Stimulated activated effector memory CD8-positive, alpha-beta T cell treated with anti-CD3 and anti-CD28 coated beads, Interleukin-12 subunit alpha, Interleukin-12 subunit beta, amount 100 ng/mL, for 72 hours (primary cell): ENCODE measurements around the gene UBE2E2.

ENCODE experiments used
- ATAC-seq: fragments of 150-1000 bp; cut with Tn5 transposase; 2 replicates; pipeline ENCODE4 v1.10.0; 2021
- DNase-seq, 2 donors: peaks; one replicate each; pipeline ENCODE4 v3.0.0; 2021 to 2022; ENCODE audit warnings: low spot score in 2 of 2
- H3K27ac Mint-ChIP-seq: one replicate; pipeline ENCODE4 v1.8.0; 2022; ENCODE audit warnings: mild to moderate bottlenecking, mixed read lengths
- H3K36me3 Mint-ChIP-seq: one replicate; pipeline ENCODE4 v1.8.0; 2022; ENCODE audit warnings: mild to moderate bottlenecking, mixed read lengths
- H3K4me1 Mint-ChIP-seq: one replicate; pipeline ENCODE4 v1.8.0; 2022; ENCODE audit warnings: mixed read lengths
- H3K4me3 Mint-ChIP-seq: one replicate; pipeline ENCODE4 v1.8.0; 2022; ENCODE audit warnings: mild to moderate bottlenecking, mixed read lengths
- H3K9me3 Mint-ChIP-seq: one replicate; pipeline ENCODE4 v1.8.0; 2022; ENCODE audit warnings: mixed read lengths

The UBE2E2 gene

DNA sequence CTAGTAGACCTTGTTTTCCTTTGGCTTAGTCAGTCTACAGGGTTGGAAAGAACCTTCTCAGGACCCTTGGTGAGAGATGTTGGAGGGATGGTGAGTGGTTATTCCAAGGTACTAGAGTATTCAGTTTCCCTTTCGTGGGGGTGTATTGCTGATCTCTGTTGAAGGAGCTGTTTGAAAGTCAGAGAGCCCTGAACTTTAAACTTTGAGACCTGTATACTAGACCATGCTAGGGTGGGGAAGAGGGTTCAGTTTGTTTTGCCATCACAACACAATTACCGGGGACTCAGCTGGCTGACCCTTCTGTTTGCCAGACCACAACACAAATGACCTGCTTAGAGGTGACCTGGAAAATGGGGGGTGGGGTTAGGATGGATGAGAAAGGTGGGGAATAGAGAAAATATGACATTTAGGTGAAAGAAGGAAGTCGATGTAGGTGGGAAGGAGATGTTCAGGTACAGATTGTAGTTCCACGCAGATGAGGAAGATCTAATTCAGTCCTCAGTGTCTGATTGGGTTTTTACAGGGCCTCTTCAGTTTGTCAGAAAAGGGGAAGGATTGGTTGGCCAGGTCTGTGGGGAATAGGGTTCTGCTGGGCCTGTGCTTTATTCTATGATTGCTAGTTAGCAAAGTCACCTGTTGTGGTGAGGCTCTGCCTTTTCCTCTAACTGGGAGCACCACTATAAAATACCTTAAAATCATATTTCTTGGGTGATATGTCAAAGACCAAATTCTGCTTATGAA is 6.8 kb downstream of the UBE2E2 start:
- Mint-ChIP-seq H3K27ac (no peak overlapping the region), H3K4me1 (no peaks in the 10 kb centered on the region)

GRCh38 chr3:23213813-23214212 is 10.7 kb downstream of the UBE2E2 start:
- no peak overlapping the region for H3K4me3 Mint-ChIP-seq
- ATAC-seq (no peak), DNase-seq (no peak)
- H3K27ac Mint-ChIP-seq, result no peak overlapping the region
- H3K9me3 Mint-ChIP-seq, result no peaks in the 10 kb centered on the region
- no peaks in the 10 kb centered on the region for H3K36me3 Mint-ChIP-seq
- no peaks in the 10 kb centered on the region for H3K4me1 Mint-ChIP-seq

More for the DNA sequence above, 6.8 kb downstream of the UBE2E2 start:
- DNase-seq (no peak), ATAC-seq (no peak)
- H3K36me3 Mint-ChIP-seq, result no peaks in the 10 kb centered on the region
- H3K9me3 Mint-ChIP-seq, result no peaks in the 10 kb centered on the region
- H3K4me3 Mint-ChIP-seq, result no peak overlapping the region

DNA sequence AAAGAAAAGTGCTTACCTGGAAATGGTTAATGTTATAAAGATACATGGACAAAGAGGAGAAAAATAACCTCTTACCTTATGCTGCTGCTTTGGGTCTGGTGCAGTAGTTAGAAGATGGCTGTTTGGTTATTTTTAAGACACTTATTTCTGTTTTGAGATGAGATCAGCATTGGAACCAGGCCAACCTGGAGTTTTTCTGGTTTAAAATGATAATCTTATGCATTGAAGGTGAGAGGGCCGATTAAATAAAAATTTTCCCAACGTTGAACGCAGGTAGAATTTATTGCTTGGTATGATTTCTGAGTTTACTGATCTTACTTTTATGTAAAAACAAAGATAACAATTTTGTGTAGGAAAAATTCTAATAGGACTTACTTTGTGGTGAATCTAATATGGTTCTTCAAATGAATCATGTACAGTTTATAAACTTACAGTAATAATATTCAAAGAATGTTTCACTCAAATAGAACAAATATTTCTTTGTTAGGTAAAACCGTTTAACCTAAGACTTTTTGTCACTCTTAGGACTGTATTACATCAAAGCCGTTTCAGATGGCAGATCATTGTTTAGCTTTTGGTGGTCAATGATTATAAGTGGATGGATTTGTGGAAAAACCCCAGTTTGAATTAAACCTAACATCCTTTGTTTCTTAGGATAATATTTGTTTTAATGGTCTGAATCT is 14.9 kb downstream of the UBE2E2 start:
- Mint-ChIP-seq H3K27ac (no peak overlapping the region), H3K4me1 (no peaks in the 10 kb centered on the region), H3K36me3 (no peaks in the 10 kb centered on the region), H3K4me3 (no peak overlapping the region), H3K9me3 (peaks cover 2% of the 10 kb centered on the region)
- DNase-seq (no peak), ATAC-seq (no peak)

- ATAC-seq (no peak), DNase-seq (no peak)
- Mint-ChIP-seq H3K36me3 (no peaks in the 10 kb centered on the region), H3K4me3 (no peak overlapping the region), H3K9me3 (peaks cover 2% of the 10 kb centered on the region), H3K4me1 (no peaks in the 10 kb centered on the region), H3K27ac (no peak overlapping the region)
Measured at GRCh38 chr3:23219117-23219516, 16.0 kb downstream of the UBE2E2 start.

DNA sequence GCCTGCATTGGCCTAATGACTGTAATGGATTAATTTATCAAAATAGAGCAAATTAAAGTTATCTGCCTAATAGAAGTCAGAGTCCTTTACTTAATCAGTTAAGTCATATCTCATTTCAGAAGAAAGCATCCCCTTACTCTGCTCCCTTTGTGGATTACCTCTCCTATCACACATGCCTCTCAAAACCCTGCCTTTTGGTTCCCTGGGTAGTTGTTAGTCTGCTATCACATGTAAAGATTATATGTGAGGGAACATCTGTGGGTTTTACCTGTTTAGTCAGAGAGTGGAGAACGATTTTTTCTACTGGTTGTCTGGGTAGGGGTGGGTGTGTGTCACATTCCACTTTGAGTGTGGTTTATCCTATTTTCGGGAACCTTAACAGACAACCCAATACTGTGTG is 16.4 kb downstream of the UBE2E2 start:
- H3K4me3 Mint-ChIP-seq, result no peak overlapping the region
- H3K27ac Mint-ChIP-seq, result no peak overlapping the region
- H3K9me3 Mint-ChIP-seq, result peaks cover 2% of the 10 kb centered on the region
- no peaks in the 10 kb centered on the region for H3K36me3 Mint-ChIP-seq
- ATAC-seq, result no peak
- no peak for DNase-seq
- no peaks in the 10 kb centered on the region for H3K4me1 Mint-ChIP-seq

GRCh38 chr3:23221136-23221535 is 18.0 kb downstream of the UBE2E2 start:
- ATAC-seq (no peak), DNase-seq (no peak)
- Mint-ChIP-seq H3K36me3 (no peaks in the 10 kb centered on the region), H3K9me3 (peaks cover 2% of the 10 kb centered on the region), H3K4me3 (no peak overlapping the region), H3K27ac (no peak overlapping the region), H3K4me1 (no peaks in the 10 kb centered on the region)

GRCh38 chr3:23232016-23232415 is 28.9 kb downstream of the UBE2E2 start:
- H3K27ac Mint-ChIP-seq, result no peak overlapping the region
- no peaks in the 10 kb centered on the region for H3K4me1 Mint-ChIP-seq
- peaks cover 3% of the 10 kb centered on the region for H3K9me3 Mint-ChIP-seq
- no peak for ATAC-seq
- DNase-seq, result no peak
- H3K36me3 Mint-ChIP-seq, result no peaks in the 10 kb centered on the region
- no peak overlapping the region for H3K4me3 Mint-ChIP-seq

- H3K4me1 Mint-ChIP-seq, result no peaks in the 10 kb centered on the region
- ATAC-seq, result no peak
- H3K9me3 Mint-ChIP-seq, result peaks cover 3% of the 10 kb centered on the region
- no peak overlapping the region for H3K4me3 Mint-ChIP-seq
- no peaks in the 10 kb centered on the region for H3K36me3 Mint-ChIP-seq
- no peak for DNase-seq
- H3K27ac Mint-ChIP-seq, result no peak overlapping the region
Measured at GRCh38 chr3:23232854-23233253, 29.7 kb downstream of the UBE2E2 start.

- ATAC-seq (no peak), DNase-seq (no peak)
- Mint-ChIP-seq H3K9me3 (peaks cover 3% of the 10 kb centered on the region), H3K4me1 (no peaks in the 10 kb centered on the region), H3K27ac (no peak overlapping the region), H3K4me3 (no peak overlapping the region), H3K36me3 (no peaks in the 10 kb centered on the region)
Measured at GRCh38 chr3:23235264-23235663, 32.1 kb downstream of the UBE2E2 start.

- Mint-ChIP-seq H3K4me1 (no peaks in the 10 kb centered on the region), H3K36me3 (no peaks in the 10 kb centered on the region), H3K27ac (no peak overlapping the region)
Measured at GRCh38 chr3:23236890-23237289, 33.8 kb downstream of the UBE2E2 start.

GRCh38 chr3:23238156-23238555 is 35.0 kb downstream of the UBE2E2 start:
- Mint-ChIP-seq H3K36me3 (no peaks in the 10 kb centered on the region), H3K9me3 (peaks cover 13% of the 10 kb centered on the region), H3K27ac (no peak overlapping the region), H3K4me1 (no peaks in the 10 kb centered on the region), H3K4me3 (no peak overlapping the region)
- ATAC-seq (no peak), DNase-seq (no peak)

More at GRCh38 chr3:23236890-23237289, 33.8 kb downstream of the UBE2E2 start:
- no peak for ATAC-seq
- Mint-ChIP-seq H3K9me3 (peaks cover 13% of the 10 kb centered on the region), H3K4me3 (no peak overlapping the region)
- DNase-seq, result no peak

DNA sequence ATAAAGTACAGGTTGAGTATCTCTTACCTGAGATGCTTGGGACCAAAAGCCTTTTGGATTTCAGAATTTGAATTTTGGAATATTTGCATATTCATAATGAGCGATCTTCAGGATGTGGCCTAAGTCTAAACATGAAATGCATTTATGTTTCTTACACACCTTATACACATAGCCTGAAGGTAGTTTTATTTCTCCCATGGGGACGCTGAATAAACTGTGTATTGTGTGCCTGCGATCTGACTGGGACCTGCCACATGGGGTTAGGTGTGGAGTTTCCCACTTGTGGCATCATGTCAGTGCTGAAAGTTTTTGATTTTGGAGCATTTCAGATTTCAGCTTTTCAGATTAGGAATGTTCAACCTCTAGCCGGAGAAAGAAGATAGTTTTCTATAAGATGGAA is 35.5 kb downstream of the UBE2E2 start:
- ATAC-seq (no peak), DNase-seq (no peak)
- no peaks in the 10 kb centered on the region for H3K4me1 Mint-ChIP-seq
- peaks cover 13% of the 10 kb centered on the region for H3K9me3 Mint-ChIP-seq
- H3K4me3 Mint-ChIP-seq, result no peak overlapping the region
- H3K36me3 Mint-ChIP-seq, result no peaks in the 10 kb centered on the region
- no peak overlapping the region for H3K27ac Mint-ChIP-seq

DNA sequence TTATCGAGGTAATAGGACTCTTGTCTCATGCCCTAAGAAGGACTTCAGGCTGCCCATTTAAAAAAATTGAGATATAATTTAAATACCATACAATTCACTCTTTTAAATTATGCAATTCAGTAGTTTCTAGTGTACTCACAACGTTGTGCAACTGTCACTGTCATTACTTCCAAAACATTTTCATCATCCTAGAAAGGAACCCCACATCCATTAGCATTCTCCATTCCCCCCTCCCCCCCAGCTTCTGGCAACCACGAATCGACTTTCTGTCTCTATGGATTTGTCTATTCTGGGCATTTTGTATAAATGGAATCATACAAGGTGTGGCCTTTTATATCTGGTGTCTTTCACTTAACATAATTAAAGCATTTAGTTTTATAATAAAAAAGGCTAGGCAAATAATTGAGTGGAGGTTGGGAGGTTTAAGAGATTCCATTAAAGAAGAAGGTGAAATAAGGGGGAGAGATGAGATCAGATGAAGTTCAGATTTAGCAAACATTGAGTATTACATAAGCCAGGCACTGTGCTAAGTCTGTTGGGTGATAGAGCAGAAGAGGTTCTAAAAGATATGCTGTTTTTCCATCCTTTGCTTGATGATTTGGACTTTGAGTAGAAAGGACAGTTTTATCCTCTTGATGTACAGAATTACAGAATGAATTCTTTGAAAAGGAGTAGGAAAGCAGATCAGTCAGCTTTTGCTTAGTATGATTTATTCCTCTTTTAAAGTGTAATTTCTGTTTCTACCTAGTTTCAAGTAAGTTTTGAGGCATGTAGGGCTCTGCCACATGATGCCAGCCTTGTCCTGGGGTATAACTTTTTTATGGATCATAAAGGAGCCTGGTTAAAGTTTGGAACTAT is 36.3 kb downstream of the UBE2E2 start:
- ATAC-seq (no peak), DNase-seq (no peak)
- Mint-ChIP-seq H3K9me3 (peaks cover 13% of the 10 kb centered on the region), H3K36me3 (no peaks in the 10 kb centered on the region), H3K4me1 (no peaks in the 10 kb centered on the region), H3K4me3 (no peak overlapping the region), H3K27ac (no peak overlapping the region)

- H3K9me3 Mint-ChIP-seq, result peaks cover 12% of the 10 kb centered on the region
- no peak overlapping the region for H3K4me3 Mint-ChIP-seq
- ATAC-seq, result no peak
- no peaks in the 10 kb centered on the region for H3K4me1 Mint-ChIP-seq
- DNase-seq, result no peak
- H3K36me3 Mint-ChIP-seq, result no peaks in the 10 kb centered on the region
- H3K27ac Mint-ChIP-seq, result no peak overlapping the region
Measured at GRCh38 chr3:23240171-23240785, 37.2 kb downstream of the UBE2E2 start.

GRCh38 chr3:23241256-23241655 is 38.1 kb downstream of the UBE2E2 start:
- DNase-seq (no peak), ATAC-seq (no peak)
- Mint-ChIP-seq H3K36me3 (no peaks in the 10 kb centered on the region), H3K4me1 (no peaks in the 10 kb centered on the region), H3K9me3 (peaks cover 10% of the 10 kb centered on the region), H3K4me3 (no peak overlapping the region), H3K27ac (no peak overlapping the region)
